Activated T-cell treated with anti-CD3 and anti-CD28 coated beads, Interleukin-2, amount 50 U/mL, for 24 hours (primary cell): Measurements from ENCODE around the gene TBL1X.
"Not testable (repeated sequence)": the region's sequence is repeated elsewhere in the genome, so short reads cannot be mapped to it uniquely, and the experiment has no call there.

Experiments used
- DNase-seq: peaks from one replicate; pipeline ENCODE4 v3.0.0-alpha.2; 2020
- H3K27ac Mint-ChIP-seq: 2 replicates; pipeline ENCODE4 v1.8.0; 2020; ENCODE audit warnings: mild to moderate bottlenecking, mixed read lengths
- H3K27me3 Mint-ChIP-seq: 2 replicates; pipeline ENCODE4 v1.8.0; 2020; ENCODE audit warnings: mixed read lengths
- H3K36me3 Mint-ChIP-seq: 2 replicates; pipeline ENCODE4 v1.8.0; 2020; ENCODE audit warnings: low read depth, mixed read lengths
- H3K4me1 Mint-ChIP-seq: 2 replicates; pipeline ENCODE4 v1.8.0; 2020; ENCODE audit warnings: low read depth, mixed read lengths
- H3K4me3 Mint-ChIP-seq: 2 replicates; pipeline ENCODE4 v1.8.0; 2020; ENCODE audit warnings: mild to moderate bottlenecking, moderate library complexity, mixed read lengths
- H3K9me3 Mint-ChIP-seq: 2 replicates; pipeline ENCODE4 v1.8.0; 2020; ENCODE audit warnings: mixed read lengths

TBL1X gene

DNA sequence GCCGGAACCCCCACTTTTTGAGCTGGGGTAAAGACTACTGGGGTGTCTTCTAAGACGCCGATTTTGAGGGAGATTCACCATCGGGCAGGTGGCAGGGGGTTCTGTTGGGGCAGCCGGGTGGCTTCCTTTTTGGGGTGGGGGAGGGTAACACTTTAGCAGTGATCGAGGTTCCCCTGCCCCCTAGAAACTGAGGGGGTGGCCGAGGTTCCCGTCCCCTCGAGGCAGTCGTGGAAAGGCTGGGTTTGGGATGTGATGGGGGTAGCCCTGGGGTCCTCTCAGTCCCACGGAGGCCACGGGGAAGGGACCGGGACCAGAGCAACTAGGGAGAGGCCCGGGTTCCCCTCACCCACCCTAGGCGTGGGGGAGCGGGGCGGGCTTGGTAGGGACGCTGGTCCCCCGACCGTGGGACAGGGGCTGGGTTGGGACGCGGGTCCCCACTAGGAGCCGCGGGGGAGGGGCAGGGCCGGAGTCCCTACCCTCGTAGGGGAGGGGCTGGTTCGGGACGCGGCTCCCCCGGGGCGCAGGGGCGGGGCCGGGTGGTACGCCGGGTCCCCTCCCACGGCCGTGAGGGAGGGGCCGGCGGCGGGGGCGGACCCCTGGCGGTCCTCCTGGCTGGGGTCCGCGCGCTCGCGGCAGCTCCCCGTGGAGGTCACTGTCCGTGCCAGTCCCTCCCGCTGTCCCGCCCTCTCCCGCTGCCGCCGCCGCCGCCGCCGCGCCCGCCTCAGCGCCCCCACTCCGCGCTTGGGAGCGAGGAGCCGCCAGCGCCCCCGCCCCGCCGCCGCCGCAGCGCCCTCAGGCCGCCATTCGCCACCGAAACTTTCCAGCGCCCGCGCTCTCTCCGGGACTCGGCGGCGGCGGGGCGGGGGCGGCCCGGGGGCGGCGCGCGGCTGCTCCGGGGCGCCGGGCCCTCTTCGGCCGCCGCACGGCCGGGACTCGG, at the start of gene TBL1X:
TBL1X (plus strand) TSS at position 624 of the 937 bp plus-strand sequence. CDS start 188,529 bp downstream, outside the sequence.
- Mint-ChIP-seq H3K36me3 (peaks cover 13% of the 10 kb centered on the region), H3K4me3 (peak within 1 kb of the TSS; percentile 79), H3K27me3 (peaks cover 48% of the 10 kb centered on the region), H3K27ac (peak within 1 kb of the TSS; percentile 94), H3K9me3 (no peaks in the 10 kb centered on the region), H3K4me1 (peaks cover 56% of the 10 kb centered on the region)
- DNase-seq: peak; percentile 76

GRCh38 chrX:9416562-9417348, 48.1 kb upstream of the TBL1X start:
- H3K4me1 Mint-ChIP-seq: peaks cover 3% of the 10 kb centered on the region
- peaks cover under 1% of the 10 kb centered on the region for H3K9me3 Mint-ChIP-seq
- no peaks in the 10 kb centered on the region for H3K36me3 Mint-ChIP-seq
- no peak overlapping the region for H3K4me3 Mint-ChIP-seq
- H3K27ac Mint-ChIP-seq: no peak overlapping the region
- H3K27me3 Mint-ChIP-seq: peaks cover 4% of the 10 kb centered on the region
- DNase-seq: no peak

DNA sequence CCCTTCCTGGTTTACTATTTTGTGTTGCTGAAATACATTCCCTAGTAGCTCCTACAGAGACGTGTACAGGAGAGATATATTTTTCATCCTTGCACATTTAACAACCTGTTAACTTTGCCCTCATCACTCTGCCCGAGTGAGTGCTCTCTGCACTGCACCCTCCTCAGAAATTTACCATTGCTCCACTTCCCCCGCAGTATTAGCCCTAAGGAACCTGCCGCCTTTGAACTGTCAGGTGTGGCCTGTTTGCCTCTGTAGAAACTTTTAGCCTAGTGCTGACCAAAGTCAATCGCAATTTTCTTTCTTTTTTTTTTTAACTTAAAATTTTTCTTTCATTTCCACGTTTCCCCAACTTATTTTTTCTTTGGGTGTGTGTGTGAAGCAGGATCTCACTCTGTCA, 46.6 kb upstream of the TBL1X start:
- H3K36me3 Mint-ChIP-seq: no peaks in the 10 kb centered on the region
- H3K4me3 Mint-ChIP-seq: no peak overlapping the region
- peaks cover 4% of the 10 kb centered on the region for H3K27me3 Mint-ChIP-seq
- no peaks in the 10 kb centered on the region for H3K9me3 Mint-ChIP-seq
- H3K27ac Mint-ChIP-seq: no peak overlapping the region
- H3K4me1 Mint-ChIP-seq: peaks cover 3% of the 10 kb centered on the region
- no peak for DNase-seq

- Mint-ChIP-seq H3K27me3 (peaks cover 4% of the 10 kb centered on the region), H3K9me3 (no peaks in the 10 kb centered on the region), H3K27ac (no peak overlapping the region), H3K36me3 (no peaks in the 10 kb centered on the region), H3K4me3 (no peak overlapping the region), H3K4me1 (peaks cover 3% of the 10 kb centered on the region)
- DNase-seq: no peak
These were observed 44.3 kb upstream of the TBL1X start for GRCh38 chrX:9420275-9421265.

DNA sequence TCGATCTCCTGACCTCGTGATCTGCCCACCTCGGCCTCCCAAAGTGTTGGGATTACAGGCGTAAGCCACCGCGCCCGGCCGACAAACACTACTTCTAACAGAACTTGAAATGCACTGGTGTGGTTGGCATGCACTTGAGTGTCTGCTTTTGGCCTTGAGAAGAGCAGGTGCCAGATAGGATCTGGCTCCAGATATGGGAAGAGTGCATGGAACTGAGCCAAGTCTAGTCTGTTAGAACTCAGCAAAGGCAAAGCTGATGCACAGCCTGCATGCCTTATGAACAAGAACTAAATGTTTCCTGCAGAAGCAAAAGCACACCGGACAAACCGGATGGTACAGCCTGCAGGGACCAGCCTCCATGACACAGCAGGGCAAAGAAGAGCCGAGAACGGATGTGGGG, 35.1 kb upstream of the TBL1X start:
- Mint-ChIP-seq H3K27me3 (no peaks in the 10 kb centered on the region), H3K27ac (no peak overlapping the region)
- no peak for DNase-seq

DNA sequence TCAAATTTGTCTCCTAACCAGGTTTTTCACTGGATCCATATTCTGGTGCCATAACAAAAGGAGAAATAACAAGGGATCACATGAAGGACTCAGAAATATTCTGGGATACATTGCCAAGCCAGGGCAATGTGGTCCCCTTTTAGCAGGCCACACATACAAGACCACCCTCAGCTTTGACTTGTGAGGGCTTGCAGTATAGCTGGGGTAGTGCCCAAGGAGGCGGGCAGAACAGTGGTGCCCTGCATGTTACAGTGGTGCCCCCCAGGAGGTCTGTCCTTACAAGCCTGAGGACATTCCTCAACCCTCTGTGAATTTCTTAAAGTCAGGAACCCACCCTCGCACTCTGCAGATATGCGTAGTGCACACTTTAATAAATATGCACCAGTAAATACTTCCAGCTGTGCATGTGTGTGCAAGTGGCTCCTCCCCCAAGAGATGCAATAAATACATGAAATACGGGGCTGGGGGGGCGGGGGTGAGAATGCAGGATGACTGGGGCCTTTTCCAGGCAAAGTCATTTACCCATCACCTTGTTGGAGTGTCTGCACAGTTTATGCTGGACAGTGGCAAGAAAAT, 34.4 kb upstream of the TBL1X start:
- Mint-ChIP-seq H3K36me3 (no peaks in the 10 kb centered on the region), H3K27ac (no peak overlapping the region), H3K9me3 (no peaks in the 10 kb centered on the region), H3K4me1 (no peaks in the 10 kb centered on the region), H3K27me3 (no peaks in the 10 kb centered on the region), H3K4me3 (no peak overlapping the region)
- no peak for DNase-seq

More for the DNA sequence above, 35.1 kb upstream of the TBL1X start:
- Mint-ChIP-seq H3K36me3 (no peaks in the 10 kb centered on the region), H3K4me1 (no peaks in the 10 kb centered on the region), H3K4me3 (no peak overlapping the region), H3K9me3 (no peaks in the 10 kb centered on the region)

DNA sequence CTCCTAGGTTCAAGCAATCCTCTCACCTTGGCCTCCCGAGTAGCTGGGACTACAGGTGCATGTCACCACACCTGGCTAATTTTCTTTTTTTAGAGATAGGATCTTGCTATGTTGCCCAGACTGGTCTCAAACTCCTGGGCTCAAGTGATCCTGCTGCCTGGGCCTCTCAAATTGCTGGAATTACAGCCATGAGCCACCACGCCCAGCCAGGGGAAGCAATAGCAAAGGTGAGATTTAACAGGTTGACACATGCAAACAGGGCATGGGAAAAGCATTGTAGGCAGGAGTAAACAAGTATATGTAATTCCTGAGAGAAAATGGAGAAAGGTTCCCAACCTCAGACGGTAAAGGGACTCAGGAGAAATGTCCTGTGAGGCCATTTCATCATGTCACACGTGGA, 33.6 kb upstream of the TBL1X start:
- H3K27ac Mint-ChIP-seq: no peak overlapping the region

DNA sequence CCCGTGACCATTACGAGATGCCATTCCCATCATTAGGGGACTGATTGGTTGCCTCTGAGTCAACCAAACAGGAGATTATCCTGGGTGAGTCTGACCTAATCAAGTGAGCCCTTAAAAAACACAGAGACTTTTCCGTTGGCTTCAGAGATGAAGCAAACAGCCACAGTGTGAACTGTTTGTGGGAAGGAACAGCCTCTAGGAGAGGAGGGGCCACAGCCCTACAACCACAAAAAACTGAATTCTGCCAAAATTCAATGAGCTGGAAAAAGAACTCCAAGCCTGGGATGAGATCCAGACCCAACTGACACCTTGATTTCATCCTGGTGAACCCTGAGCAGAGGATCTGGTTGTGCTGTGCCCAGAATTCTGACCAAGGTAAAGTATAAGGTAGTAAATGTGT, 31.3 kb upstream of the TBL1X start:
- Mint-ChIP-seq H3K27me3 (no peaks in the 10 kb centered on the region), H3K27ac (no peak overlapping the region), H3K4me3 (no peak overlapping the region), H3K4me1 (no peaks in the 10 kb centered on the region), H3K9me3 (no peaks in the 10 kb centered on the region), H3K36me3 (no peaks in the 10 kb centered on the region)
- no peak for DNase-seq

More for the DNA sequence above, 33.6 kb upstream of the TBL1X start:
- Mint-ChIP-seq H3K27me3 (no peaks in the 10 kb centered on the region), H3K4me3 (no peak overlapping the region), H3K4me1 (no peaks in the 10 kb centered on the region), H3K9me3 (no peaks in the 10 kb centered on the region), H3K36me3 (no peaks in the 10 kb centered on the region)
- no peak for DNase-seq

GRCh38 chrX:9434051-9434550, 30.8 kb upstream of the TBL1X start:
- Mint-ChIP-seq H3K4me1 (no peaks in the 10 kb centered on the region), H3K4me3 (no peak overlapping the region), H3K27me3 (no peaks in the 10 kb centered on the region), H3K36me3 (no peaks in the 10 kb centered on the region), H3K27ac (no peak overlapping the region), H3K9me3 (no peaks in the 10 kb centered on the region)
- DNase-seq: no peak

- not testable (repeated sequence) for H3K4me3 Mint-ChIP-seq, DNase-seq, H3K27ac Mint-ChIP-seq, H3K4me1 Mint-ChIP-seq, H3K36me3 Mint-ChIP-seq, H3K27me3 Mint-ChIP-seq, H3K9me3 Mint-ChIP-seq
These were observed 29.8 kb upstream of the TBL1X start for GRCh38 chrX:9435086-9435485.

DNA sequence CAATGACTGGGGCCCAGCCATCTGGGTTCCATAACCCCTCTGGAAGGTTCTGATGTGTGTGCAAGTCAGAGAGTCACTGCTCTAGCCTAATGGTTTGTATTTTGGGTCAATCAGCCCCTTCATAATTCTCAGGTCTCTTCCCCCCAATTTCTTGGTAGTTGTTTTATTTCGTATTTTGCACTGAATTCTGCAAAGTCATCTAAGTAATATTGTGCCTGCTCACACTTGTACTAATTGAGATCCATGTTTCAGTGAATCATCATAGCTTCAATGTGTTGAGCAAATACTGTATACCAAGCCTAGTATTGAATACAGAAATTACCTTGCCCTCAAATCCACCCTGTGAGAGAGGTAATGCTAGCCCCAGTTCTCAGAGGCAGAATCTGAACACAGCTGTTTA, 28.0 kb upstream of the TBL1X start:
- Mint-ChIP-seq H3K9me3 (no peaks in the 10 kb centered on the region), H3K27ac (no peak overlapping the region), H3K4me1 (peaks cover 11% of the 10 kb centered on the region), H3K36me3 (no peaks in the 10 kb centered on the region), H3K4me3 (no peak overlapping the region), H3K27me3 (no peaks in the 10 kb centered on the region)
- DNase-seq: no peak

DNA sequence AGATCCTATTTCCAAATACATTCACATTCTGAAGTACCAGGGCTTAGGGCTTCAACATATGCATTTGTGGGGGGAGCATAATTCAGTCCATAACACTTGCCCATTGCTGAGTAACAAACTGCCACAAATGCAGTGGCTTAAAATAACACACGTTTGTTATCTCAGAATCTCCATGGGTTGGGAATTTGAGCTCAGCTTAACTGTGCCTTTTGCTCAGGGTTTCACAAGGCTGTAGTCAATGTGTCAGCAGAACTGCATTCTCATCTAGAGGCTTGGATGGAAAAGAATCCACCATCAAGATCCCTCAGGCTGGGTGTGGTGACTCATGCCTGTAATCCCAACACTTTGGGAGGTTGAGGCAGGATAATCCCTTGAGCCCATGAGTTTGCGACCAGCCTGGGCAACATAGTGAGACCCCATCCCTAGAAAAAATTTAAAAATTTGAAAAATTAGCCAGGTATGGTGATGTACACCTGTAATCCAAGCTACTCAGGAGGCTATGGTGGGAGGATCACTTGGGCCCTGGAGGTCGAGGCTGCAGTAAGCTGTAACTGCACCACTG, 25.8 kb upstream of the TBL1X start:
- Mint-ChIP-seq H3K36me3 (no peaks in the 10 kb centered on the region), H3K4me1 (peaks cover 11% of the 10 kb centered on the region), H3K4me3 (no peak overlapping the region), H3K27ac (no peak overlapping the region), H3K9me3 (no peaks in the 10 kb centered on the region), H3K27me3 (no peaks in the 10 kb centered on the region)
- no peak for DNase-seq

DNA sequence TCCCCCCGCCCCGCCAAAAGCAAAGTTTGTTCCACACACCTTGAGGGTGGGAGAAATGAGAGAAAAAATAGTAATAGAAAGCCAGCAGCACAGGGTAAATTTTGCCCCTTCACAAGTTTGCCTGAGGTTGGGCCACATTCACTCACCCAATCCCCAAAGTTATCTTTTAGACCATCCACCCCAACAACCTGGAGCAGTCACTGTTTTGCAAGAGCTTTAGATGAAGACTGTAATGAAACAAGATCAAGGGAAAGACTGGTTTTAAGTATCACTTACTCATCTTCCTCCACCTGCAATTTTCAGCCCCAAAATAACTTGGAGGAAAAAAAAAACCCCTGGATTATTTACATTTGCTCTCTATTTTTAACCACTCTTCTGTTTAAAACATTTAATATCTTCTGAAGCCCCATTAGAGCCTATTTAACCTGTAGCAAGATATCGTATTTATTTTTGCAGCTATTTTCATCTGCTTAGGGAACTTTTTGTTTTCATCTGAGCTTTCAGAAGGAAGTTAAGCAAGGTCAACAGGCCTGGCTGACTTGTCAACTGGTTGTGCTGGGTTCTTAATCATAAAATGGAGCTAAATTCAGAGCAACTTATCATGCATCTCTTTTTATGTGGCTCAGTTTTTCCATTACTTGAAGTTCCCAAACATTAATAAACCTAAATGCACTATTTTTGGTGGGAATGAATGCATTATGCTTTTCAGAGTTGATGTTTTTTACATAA, 24.6 kb upstream of the TBL1X start:
- H3K9me3 Mint-ChIP-seq: no peaks in the 10 kb centered on the region
- H3K4me1 Mint-ChIP-seq: peaks cover 11% of the 10 kb centered on the region
- no peak overlapping the region for H3K27ac Mint-ChIP-seq
- no peaks in the 10 kb centered on the region for H3K36me3 Mint-ChIP-seq
- H3K4me3 Mint-ChIP-seq: no peak overlapping the region
- H3K27me3 Mint-ChIP-seq: no peaks in the 10 kb centered on the region
- DNase-seq: no peak
